Umbilical cord (tissue), 2 donors: ENCODE measurements around the gene HSBP1. TPM values are rescaled to one million over a fixed set of nuclear protein-coding genes. Genes with fewer than 3 reads are reported as not detected.

Experiments used
- DNase-seq: peaks from one replicate; pipeline ENCODE4 v3.0.0-alpha.2; 2015; ENCODE audit warnings: low spot score
- total RNA-seq: library from RNA; depleted of rRNA; stranded (reverse); fragments of >200 nt; gene quantifications from one replicate; pipeline ENCODE4 v1.2.3, GENCODE V29; 2014; ENCODE audit warnings: low replicate concordance; ENCODE audit not compliant: insufficient read depth

The HSBP1 gene
- 13.5 TPM for total RNA-seq

- peak; percentile 93 for DNase-seq
Observed at GRCh38 chr16:83807710-83808572, at the start of gene HSBP1. TSS of gene HSBP1 (plus strand) at chr16:83807978. CDS start at chr16:83808077, 99 bp downstream.

- no peak for DNase-seq
Observed at GRCh38 chr16:83762141-83762991, 45.4 kb upstream of the HSBP1 start.

GRCh38 chr16:83762992-83763358 lies 44.8 kb upstream of the HSBP1 start:
- no peak for DNase-seq

- no peak for DNase-seq
Observed at GRCh38 chr16:83768986-83769385, 38.8 kb upstream of the HSBP1 start.

GRCh38 chr16:83769397-83770008 lies 38.3 kb upstream of the HSBP1 start:
- no peak for DNase-seq

- peak; percentile 18 for DNase-seq
Observed at GRCh38 chr16:83771306-83771942, 36.4 kb upstream of the HSBP1 start.

GRCh38 chr16:83772806-83773205 lies 35.0 kb upstream of the HSBP1 start:
- DNase-seq, result no peak

GRCh38 chr16:83774066-83774465 lies 33.7 kb upstream of the HSBP1 start:
- no peak for DNase-seq

GRCh38 chr16:83776944-83777343 lies 30.8 kb upstream of the HSBP1 start:
- no peak for DNase-seq

- peak; percentile 30 for DNase-seq
Observed at GRCh38 chr16:83779886-83780285, 27.9 kb upstream of the HSBP1 start.

- no peak for DNase-seq
Observed at GRCh38 chr16:83785455-83785854, 22.3 kb upstream of the HSBP1 start.

- DNase-seq, result no peak
Observed at GRCh38 chr16:83789642-83790401, 18.0 kb upstream of the HSBP1 start.

GRCh38 chr16:83791916-83792315 lies 15.9 kb upstream of the HSBP1 start:
- DNase-seq, result no peak

- no peak for DNase-seq
Observed at GRCh38 chr16:83792391-83792790, 15.4 kb upstream of the HSBP1 start.

GRCh38 chr16:83793179-83793578 lies 14.6 kb upstream of the HSBP1 start:
- DNase-seq, result no peak

GRCh38 chr16:83794860-83795554 lies 12.8 kb upstream of the HSBP1 start:
- no peak for DNase-seq

- DNase-seq, result no peak
Observed at GRCh38 chr16:83797013-83797412, 10.8 kb upstream of the HSBP1 start.

- DNase-seq, result no peak
Observed at GRCh38 chr16:83799336-83799735, 8.4 kb upstream of the HSBP1 start.

GRCh38 chr16:83802135-83802534 lies 5.6 kb upstream of the HSBP1 start:
- DNase-seq, result peak; percentile 34

- DNase-seq, result no peak
Observed at GRCh38 chr16:83802554-83803205, 5.1 kb upstream of the HSBP1 start.
